Thoracic aorta (tissue), 2 donors: ENCODE data around the gene KRTAP5-11. TPM values are rescaled to one million over a fixed set of nuclear protein-coding genes. Genes with fewer than 3 reads are reported as not detected.
"Not testable (repeated sequence)": the region's sequence is repeated elsewhere in the genome, so short reads cannot be mapped to it uniquely, and the experiment has no call there.

Experiments used
- ATAC-seq: fragments of 150-250 bp; one replicate; pipeline ENCODE4 v1.8.0; 2017; ENCODE audit warnings: low read depth; ENCODE audit not compliant: insufficient number of reproducible peaks, low FRiP score
- DNase-seq: peaks from one replicate; pipeline ENCODE4 v3.0.0-alpha.2; 2020; ENCODE audit warnings: low spot score
- H3K27ac ChIP-seq, 2 donors: fragments of 200-600 bp; sonication (generic); 1 replicate in 1 of 2; 2 replicates in 1 of 2; pipeline ENCODE4 v1.5.1; 2016; ENCODE audit warnings: mild to moderate bottlenecking in 2 of 2, moderate library complexity in 2 of 2
- H3K27me3 ChIP-seq: fragments of 200-600 bp; sonication (generic); replicated peaks from 2 replicates; pipeline ENCODE4 v1.6.0; 2016; ENCODE audit warnings: mild to moderate bottlenecking; ENCODE audit not compliant: insufficient read depth
- H3K36me3 ChIP-seq: fragments of 200-600 bp; sonication (generic); one replicate; pipeline ENCODE4 v1.5.1; 2016
- H3K4me1 ChIP-seq, 2 donors: fragments of 200-600 bp; sonication (generic); 1 replicate in 1 of 2; 2 replicates in 1 of 2; pipeline versions ENCODE4 v1.5.1 to v1.6.0; 2016; ENCODE audit warnings: low read depth in 2 of 2, mild to moderate bottlenecking in 1 of 2; ENCODE audit not compliant: control insufficient read depth in 1 of 2
- H3K4me3 ChIP-seq: fragments of 200-600 bp; sonication (generic); 2 replicates; pipeline ENCODE4 v1.5.1; 2016; ENCODE audit warnings: mild to moderate bottlenecking
- H3K9me3 ChIP-seq: fragments of 200-600 bp; sonication (generic); 2 replicates; pipeline ENCODE4 v1.5.1; 2016
- CTCF ChIP-seq: fragments of 200-600 bp; sonication (generic); IDR thresholded peaks from one replicate; pipeline ENCODE4 v1.5.1; 2019; ENCODE audit warnings: antibody characterized with exemption
- total RNA-seq, 2 donors: library from RNA; depleted of rRNA; stranded (reverse); fragments of >200 nt; gene quantifications; one replicate each; pipeline versions ENCODE4 v1.1.0 to v1.2.3, GENCODE V29; 2016

Gene KRTAP5-11
- total RNA-seq, 2 donors from 2014 or later, result not detected

- no peaks in the 10 kb centered on the region for H3K4me1 ChIP-seq
- H3K27ac ChIP-seq, result no peak overlapping the region
- H3K36me3 ChIP-seq, result no peaks in the 10 kb centered on the region
- no peak overlapping the region for H3K4me3 ChIP-seq
- DNase-seq (no peak), ATAC-seq (no peak)
- no peaks in the 10 kb centered on the region for H3K9me3 ChIP-seq
- no peaks in the 10 kb centered on the region for H3K27me3 ChIP-seq
- no peak for TF ChIP-seq CTCF
Observed at GRCh38 chr11:71575723-71576424, 6.8 kb downstream of the KRTAP5-11 start.

- ATAC-seq (no peak), DNase-seq (no peak)
- H3K36me3 ChIP-seq, result no peaks in the 10 kb centered on the region
- H3K4me1 ChIP-seq, result no peaks in the 10 kb centered on the region
- H3K9me3 ChIP-seq, result no peaks in the 10 kb centered on the region
- no peak overlapping the region for H3K27ac ChIP-seq
- TF ChIP-seq CTCF, result no peak
- no peaks in the 10 kb centered on the region for H3K27me3 ChIP-seq
- no peak overlapping the region for H3K4me3 ChIP-seq
Observed at GRCh38 chr11:71574418-71574817, 8.3 kb downstream of the KRTAP5-11 start.

GRCh38 chr11:71572811-71573210 lies 9.9 kb downstream of the KRTAP5-11 start:
- DNase-seq (no peak), ATAC-seq (no peak)
- Histone ChIP-seq H3K9me3 (no peaks in the 10 kb centered on the region), H3K4me1 (no peaks in the 10 kb centered on the region), H3K27ac (no peak overlapping the region), H3K4me3 (no peak overlapping the region), H3K36me3 (no peaks in the 10 kb centered on the region), H3K27me3 (no peaks in the 10 kb centered on the region)
- TF ChIP-seq CTCF, result no peak

- not testable (repeated sequence) for H3K9me3 ChIP-seq, H3K4me3 ChIP-seq, H3K27me3 ChIP-seq, H3K27ac ChIP-seq, ATAC-seq, H3K4me1 ChIP-seq, DNase-seq, H3K36me3 ChIP-seq
Observed at GRCh38 chr11:71571101-71571850, 11.4 kb downstream of the KRTAP5-11 start.

- H3K4me3 ChIP-seq, result no peak overlapping the region
- H3K36me3 ChIP-seq, result no peaks in the 10 kb centered on the region
- H3K27ac ChIP-seq, result no peak overlapping the region
- H3K27me3 ChIP-seq, result no peaks in the 10 kb centered on the region
- ATAC-seq (no peak), DNase-seq (no peak)
- no peaks in the 10 kb centered on the region for H3K9me3 ChIP-seq
- TF ChIP-seq CTCF, result no peak
- H3K4me1 ChIP-seq, result no peaks in the 10 kb centered on the region
Observed at GRCh38 chr11:71568704-71569349, 13.8 kb downstream of the KRTAP5-11 start.

- H3K36me3 ChIP-seq, H3K27ac ChIP-seq, H3K9me3 ChIP-seq, H3K27me3 ChIP-seq, ATAC-seq, H3K4me3 ChIP-seq, DNase-seq, H3K4me1 ChIP-seq: not testable (repeated sequence)
Observed at GRCh38 chr11:71567633-71568032, 15.0 kb downstream of the KRTAP5-11 start.

GRCh38 chr11:71566626-71567599 lies 15.8 kb downstream of the KRTAP5-11 start:
- H3K4me1 ChIP-seq, H3K27ac ChIP-seq, H3K4me3 ChIP-seq, H3K36me3 ChIP-seq, H3K9me3 ChIP-seq, DNase-seq, H3K27me3 ChIP-seq, ATAC-seq: not testable (repeated sequence)
